Neural progenitor cell (in vitro differentiated cells): ENCODE data around the gene AUH.

Source experiments
- CTCF ChIP-seq: fragments of 200-600 bp; sonication (generic); IDR thresholded peaks from 2 replicates; pipeline ENCODE4 v1.5.1; 2017; ENCODE audit warnings: antibody characterized with exemption, mild to moderate bottlenecking
- EZH2 ChIP-seq: fragments of 200-600 bp; sonication (generic); IDR thresholded peaks from 2 replicates; pipeline ENCODE4 v1.6.1; 2017; ENCODE audit warnings: antibody characterized with exemption, mild to moderate bottlenecking, moderate library complexity

- TF ChIP-seq EZH2, result no peak
- TF ChIP-seq CTCF, result no peak
These were observed 997 bp downstream of the AUH start for GRCh38 chr9:91360551-91361290.
